Lower leg skin (tissue), 3 donors: ENCODE results near the gene ST3GAL5.

ENCODE experiments used
- POLR2A ChIP-seq, 2 donors: fragments of 450-650 bp; IDR thresholded peaks; one replicate each; pipeline ENCODE4 v1.6.1; 2016 to 2017; ENCODE audit warnings: antibody characterized with exemption in 2 of 2, mild to moderate bottlenecking in 1 of 2, moderate library complexity in 1 of 2
- TF ChIP-seq, protein P1 (sequence below), 3 donors: fragments of 450-650 bp; IDR thresholded peaks; one replicate each; pipeline ENCODE4 v1.5.1; 2016; ENCODE audit warnings: antibody characterized with exemption in 3 of 3, mild to moderate bottlenecking in 3 of 3, moderate library complexity in 2 of 3

DNA sequence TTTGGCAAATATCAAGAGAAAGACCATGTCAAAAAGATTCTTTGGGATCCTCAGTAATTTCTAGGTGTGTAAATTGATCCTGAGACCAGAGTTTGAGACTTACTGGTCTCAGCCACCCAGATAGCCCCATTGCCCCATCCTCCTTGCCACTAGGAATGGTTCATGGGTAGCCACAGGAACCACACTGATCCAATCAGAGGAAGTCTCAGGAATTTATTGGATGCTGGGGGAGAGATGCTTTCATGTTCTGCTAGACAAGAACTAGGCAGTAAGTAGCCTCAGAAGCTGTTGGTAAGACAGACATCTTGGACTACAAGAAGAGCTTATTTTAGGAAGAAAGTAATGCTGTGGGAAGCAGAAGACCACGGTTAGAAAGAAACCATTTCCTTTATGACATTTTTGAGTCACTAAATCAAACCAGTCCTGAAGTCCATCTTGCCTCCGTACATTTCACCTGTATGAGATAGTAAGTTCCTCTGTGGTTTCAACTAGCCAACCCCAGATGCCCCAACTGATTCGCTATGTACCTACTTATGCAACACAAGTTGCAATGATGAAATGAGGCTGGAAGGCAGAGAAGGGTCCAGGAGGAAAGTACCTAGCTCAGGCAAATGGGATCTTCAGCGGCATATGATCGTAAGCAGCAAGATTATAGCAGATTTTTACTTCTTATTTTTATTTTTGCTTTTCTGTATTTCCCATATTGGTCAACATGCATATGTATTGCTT lies 3.6 kb upstream of the ST3GAL5 start:
- TF ChIP-seq, protein P1, sequence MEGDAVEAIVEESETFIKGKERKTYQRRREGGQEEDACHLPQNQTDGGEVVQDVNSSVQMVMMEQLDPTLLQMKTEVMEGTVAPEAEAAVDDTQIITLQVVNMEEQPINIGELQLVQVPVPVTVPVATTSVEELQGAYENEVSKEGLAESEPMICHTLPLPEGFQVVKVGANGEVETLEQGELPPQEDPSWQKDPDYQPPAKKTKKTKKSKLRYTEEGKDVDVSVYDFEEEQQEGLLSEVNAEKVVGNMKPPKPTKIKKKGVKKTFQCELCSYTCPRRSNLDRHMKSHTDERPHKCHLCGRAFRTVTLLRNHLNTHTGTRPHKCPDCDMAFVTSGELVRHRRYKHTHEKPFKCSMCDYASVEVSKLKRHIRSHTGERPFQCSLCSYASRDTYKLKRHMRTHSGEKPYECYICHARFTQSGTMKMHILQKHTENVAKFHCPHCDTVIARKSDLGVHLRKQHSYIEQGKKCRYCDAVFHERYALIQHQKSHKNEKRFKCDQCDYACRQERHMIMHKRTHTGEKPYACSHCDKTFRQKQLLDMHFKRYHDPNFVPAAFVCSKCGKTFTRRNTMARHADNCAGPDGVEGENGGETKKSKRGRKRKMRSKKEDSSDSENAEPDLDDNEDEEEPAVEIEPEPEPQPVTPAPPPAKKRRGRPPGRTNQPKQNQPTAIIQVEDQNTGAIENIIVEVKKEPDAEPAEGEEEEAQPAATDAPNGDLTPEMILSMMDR (IDR thresholded peaks at IDR 0.05) = no peak
- no peak for TF ChIP-seq POLR2A (IDR thresholded peaks at IDR 0.05)
